Panc1 (cell line): Measurements from ENCODE around the gene TSPAN33. TPM values are rescaled to one million over a fixed set of nuclear protein-coding genes. Genes with fewer than 3 reads are reported as not detected.
A peak's percentile ranks its signal among the peaks of the same experiment; 100 is the strongest.

Experiments used
- ATAC-seq: fragments of 200-7000 bp; cut with Tn5 transposase; 2 replicates; pipeline ENCODE4 v1.9.1; 2020; ENCODE audit warnings: mild to moderate bottlenecking, moderate library complexity
- BruUV-seq: library from RNA; stranded (reverse); fragments of 400-500 nt; replicated peaks from 2 replicates; lab custom pipeline; 2021; lab: Mats Ljungman, UMichigan
- CTCF ChIA-PET: fragments of 300-600 bp; sonication (Branson Sonifier 250); formaldehyde crosslinking; loops from one replicate; lab custom pipeline; 2022; ENCODE audit warnings: antibody characterized with exemption; lab: Charles Lee
- POLR2A ChIA-PET: fragments of 300-600 bp; sonication (Branson Sonifier 250); formaldehyde crosslinking; loops from one replicate; lab custom pipeline; 2022; ENCODE audit warnings: antibody characterized with exemption; lab: Charles Lee
- DNase-seq: peaks from one replicate; pipeline ENCODE4 v3.0.0-alpha.2; 2010; ENCODE audit warnings: low read depth, low spot score
- H3K27ac ChIP-seq: 2 replicates; pipeline ENCODE4 v1.5.1; 2011; ENCODE audit warnings: mild to moderate bottlenecking, low read length, inconsistent platforms
- H3K27me3 ChIP-seq: fragments of 200-500 bp; sonication (Bioruptor generic); 2 replicates; pipeline ENCODE4 v1.6.0; 2014; ENCODE audit warnings: low read length, inconsistent platforms; ENCODE audit not compliant: control insufficient read depth, insufficient read depth
- H3K36me3 ChIP-seq: fragments of 200-500 bp; sonication (Bioruptor generic); 2 replicates; pipeline ENCODE4 v1.5.1; 2014; ENCODE audit warnings: inconsistent platforms, mild to moderate bottlenecking, low read length, moderate library complexity; ENCODE audit not compliant: control insufficient read depth, insufficient read depth
- H3K4me1 ChIP-seq: 2 replicates; pipeline ENCODE4 v1.5.1; 2011; ENCODE audit warnings: inconsistent platforms, mild to moderate bottlenecking, low read length, moderate library complexity; ENCODE audit not compliant: control insufficient read depth, insufficient read depth
- H3K4me3 ChIP-seq, 2 experiments: 2 replicates each; pipeline ENCODE4 v1.5.1; 2011 to 2012; ENCODE audit warnings: low read depth in 2 of 2, low read length in 2 of 2, mild to moderate bottlenecking in 2 of 2, inconsistent platforms in 1 of 2, moderate library complexity in 1 of 2
- H3K9me3 ChIP-seq: fragments of 200-500 bp; sonication (Bioruptor generic); 2 replicates; pipeline ENCODE4 v1.5.1; 2014; ENCODE audit warnings: low read depth, mild to moderate bottlenecking, inconsistent platforms, low read length, moderate library complexity; ENCODE audit not compliant: control insufficient read depth, insufficient read depth
- POLR2AphosphoS5 ChIP-seq: IDR thresholded peaks from 2 replicates; pipeline ENCODE4 v1.6.1; 2012; ENCODE audit warnings: mild to moderate bottlenecking, low read depth, low read length, moderate library complexity
- SIN3A ChIP-seq: IDR thresholded peaks from 2 replicates; pipeline ENCODE4 v1.6.1; 2012; ENCODE audit warnings: low read depth, mild to moderate bottlenecking, low read length, moderate library complexity, borderline replicate concordance; ENCODE audit not compliant: insufficient read depth
- TCF7L2 ChIP-seq: IDR thresholded peaks from 2 replicates; pipeline ENCODE4 v1.6.1; 2011; ENCODE audit warnings: mild to moderate bottlenecking, low read depth, low read length, inconsistent platforms
- in situ Hi-C: cut with HindIII; loops from 2 replicates; pipeline ENCODE4 v1.10.0; 2016; ENCODE audit warnings: low sequenced_read_pairs, low pct_unique_long_range_greater_than_20kb
- intact Hi-C: fragments of 100-400 bp; cut with micrococcal nuclease; formaldehyde crosslinking; loops from one replicate; pipeline ENCODE4 v1.10.0; 2022; ENCODE audit not compliant: unreplicated experiment
- total RNA-seq: library from RNA; stranded (reverse); gene quantifications from one replicate; pipeline ENCODE4 v1.2.1, GENCODE V29; 2021; ENCODE audit not compliant: unreplicated experiment
- TF ChIP-seq, protein P1 (sequence below), 2 experiments: IDR thresholded peaks; 2 replicates each; pipeline ENCODE4 v1.6.1; 2011 to 2012; ENCODE audit warnings: low read depth in 2 of 2, control low read depth in 1 of 2, low read length in 1 of 2, mild to moderate bottlenecking in 1 of 2, moderate library complexity in 1 of 2; ENCODE audit not compliant: insufficient read depth in 1 of 2
- TF ChIP-seq, protein P2 (sequence below): fragments of 450-650 bp; IDR thresholded peaks from 2 replicates; pipeline ENCODE4 v1.5.1; 2017; ENCODE audit warnings: mild to moderate bottlenecking

The TSPAN33 gene
- total RNA-seq, 1 experiment from 2014 or later: 5.4 TPM

DNA sequence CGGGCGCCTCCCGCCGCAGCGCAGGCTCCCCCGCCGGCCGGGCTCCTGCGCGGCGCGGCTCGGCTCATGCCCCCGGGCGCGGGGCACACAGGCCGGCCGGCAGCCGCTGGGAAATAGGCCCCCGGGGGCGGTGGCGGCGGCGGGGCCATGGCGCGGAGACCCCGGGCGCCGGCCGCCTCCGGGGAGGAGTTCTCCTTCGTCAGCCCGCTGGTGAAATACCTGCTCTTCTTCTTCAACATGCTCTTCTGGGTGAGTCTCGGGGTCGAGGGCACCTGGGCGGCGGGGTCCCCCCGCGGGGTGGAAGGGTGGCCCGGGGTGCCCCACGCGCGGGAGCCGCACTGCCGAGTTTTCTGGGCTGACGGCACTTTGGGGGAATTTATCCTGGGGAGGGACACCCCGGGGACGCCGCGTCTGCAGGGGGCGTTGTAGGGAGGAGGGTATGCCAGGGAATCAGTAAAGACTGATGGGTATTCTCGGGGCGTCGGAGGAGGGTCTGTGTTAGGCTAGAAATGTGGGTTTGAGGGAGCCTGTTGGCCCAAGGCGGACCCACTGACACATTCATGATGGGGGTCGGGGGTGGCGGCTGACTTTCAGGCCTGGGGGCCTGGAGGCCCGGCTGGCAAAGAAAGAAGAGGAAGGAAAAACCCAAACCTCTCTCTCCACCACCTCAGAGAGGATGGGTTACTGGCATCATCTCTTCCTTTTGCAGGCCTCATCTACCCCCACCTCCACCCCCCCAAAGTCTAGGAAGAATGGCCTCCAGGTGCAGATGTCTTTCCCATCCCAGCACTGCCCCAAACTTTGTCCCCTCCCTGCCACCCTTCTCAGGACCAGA, 544 bp downstream of the TSPAN33 start:
- no peak overlapping the region for H3K27ac ChIP-seq
- no peak for DNase-seq
- H3K4me1 ChIP-seq: peaks cover 3% of the 10 kb centered on the region; the same call in 1 of the 2 replicates
- TF ChIP-seq POLR2AphosphoS5: no peak
- TF ChIP-seq SIN3A: no peak
- TF ChIP-seq TCF7L2: no peak
- TF ChIP-seq, protein P1, sequence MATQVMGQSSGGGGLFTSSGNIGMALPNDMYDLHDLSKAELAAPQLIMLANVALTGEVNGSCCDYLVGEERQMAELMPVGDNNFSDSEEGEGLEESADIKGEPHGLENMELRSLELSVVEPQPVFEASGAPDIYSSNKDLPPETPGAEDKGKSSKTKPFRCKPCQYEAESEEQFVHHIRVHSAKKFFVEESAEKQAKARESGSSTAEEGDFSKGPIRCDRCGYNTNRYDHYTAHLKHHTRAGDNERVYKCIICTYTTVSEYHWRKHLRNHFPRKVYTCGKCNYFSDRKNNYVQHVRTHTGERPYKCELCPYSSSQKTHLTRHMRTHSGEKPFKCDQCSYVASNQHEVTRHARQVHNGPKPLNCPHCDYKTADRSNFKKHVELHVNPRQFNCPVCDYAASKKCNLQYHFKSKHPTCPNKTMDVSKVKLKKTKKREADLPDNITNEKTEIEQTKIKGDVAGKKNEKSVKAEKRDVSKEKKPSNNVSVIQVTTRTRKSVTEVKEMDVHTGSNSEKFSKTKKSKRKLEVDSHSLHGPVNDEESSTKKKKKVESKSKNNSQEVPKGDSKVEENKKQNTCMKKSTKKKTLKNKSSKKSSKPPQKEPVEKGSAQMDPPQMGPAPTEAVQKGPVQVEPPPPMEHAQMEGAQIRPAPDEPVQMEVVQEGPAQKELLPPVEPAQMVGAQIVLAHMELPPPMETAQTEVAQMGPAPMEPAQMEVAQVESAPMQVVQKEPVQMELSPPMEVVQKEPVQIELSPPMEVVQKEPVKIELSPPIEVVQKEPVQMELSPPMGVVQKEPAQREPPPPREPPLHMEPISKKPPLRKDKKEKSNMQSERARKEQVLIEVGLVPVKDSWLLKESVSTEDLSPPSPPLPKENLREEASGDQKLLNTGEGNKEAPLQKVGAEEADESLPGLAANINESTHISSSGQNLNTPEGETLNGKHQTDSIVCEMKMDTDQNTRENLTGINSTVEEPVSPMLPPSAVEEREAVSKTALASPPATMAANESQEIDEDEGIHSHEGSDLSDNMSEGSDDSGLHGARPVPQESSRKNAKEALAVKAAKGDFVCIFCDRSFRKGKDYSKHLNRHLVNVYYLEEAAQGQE (IDR thresholded peaks at IDR 0.05; ENCODE audit: insufficient read depth in 1 of 2, low read depth in 2 of 2, low read length in 1 of 2): no peak
- TF ChIP-seq, protein P2, sequence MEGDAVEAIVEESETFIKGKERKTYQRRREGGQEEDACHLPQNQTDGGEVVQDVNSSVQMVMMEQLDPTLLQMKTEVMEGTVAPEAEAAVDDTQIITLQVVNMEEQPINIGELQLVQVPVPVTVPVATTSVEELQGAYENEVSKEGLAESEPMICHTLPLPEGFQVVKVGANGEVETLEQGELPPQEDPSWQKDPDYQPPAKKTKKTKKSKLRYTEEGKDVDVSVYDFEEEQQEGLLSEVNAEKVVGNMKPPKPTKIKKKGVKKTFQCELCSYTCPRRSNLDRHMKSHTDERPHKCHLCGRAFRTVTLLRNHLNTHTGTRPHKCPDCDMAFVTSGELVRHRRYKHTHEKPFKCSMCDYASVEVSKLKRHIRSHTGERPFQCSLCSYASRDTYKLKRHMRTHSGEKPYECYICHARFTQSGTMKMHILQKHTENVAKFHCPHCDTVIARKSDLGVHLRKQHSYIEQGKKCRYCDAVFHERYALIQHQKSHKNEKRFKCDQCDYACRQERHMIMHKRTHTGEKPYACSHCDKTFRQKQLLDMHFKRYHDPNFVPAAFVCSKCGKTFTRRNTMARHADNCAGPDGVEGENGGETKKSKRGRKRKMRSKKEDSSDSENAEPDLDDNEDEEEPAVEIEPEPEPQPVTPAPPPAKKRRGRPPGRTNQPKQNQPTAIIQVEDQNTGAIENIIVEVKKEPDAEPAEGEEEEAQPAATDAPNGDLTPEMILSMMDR: peak; percentile 81
- H3K27me3 ChIP-seq: peaks cover 10% of the 10 kb centered on the region
- POLR2A ChIA-PET: no interaction called here
- H3K9me3 ChIP-seq: no peaks in the 10 kb centered on the region
- CTCF ChIA-PET: no interaction called here
- H3K36me3 ChIP-seq: no peaks in the 10 kb centered on the region
- peak overlapping the region; percentile 55 to 57 for H3K4me3 ChIP-seq
- intact Hi-C loops: no loop called here
- BruUV-seq: no TSS peak
- in situ Hi-C loops: no loop called here
- ATAC-seq: peak; percentile 63

DNA sequence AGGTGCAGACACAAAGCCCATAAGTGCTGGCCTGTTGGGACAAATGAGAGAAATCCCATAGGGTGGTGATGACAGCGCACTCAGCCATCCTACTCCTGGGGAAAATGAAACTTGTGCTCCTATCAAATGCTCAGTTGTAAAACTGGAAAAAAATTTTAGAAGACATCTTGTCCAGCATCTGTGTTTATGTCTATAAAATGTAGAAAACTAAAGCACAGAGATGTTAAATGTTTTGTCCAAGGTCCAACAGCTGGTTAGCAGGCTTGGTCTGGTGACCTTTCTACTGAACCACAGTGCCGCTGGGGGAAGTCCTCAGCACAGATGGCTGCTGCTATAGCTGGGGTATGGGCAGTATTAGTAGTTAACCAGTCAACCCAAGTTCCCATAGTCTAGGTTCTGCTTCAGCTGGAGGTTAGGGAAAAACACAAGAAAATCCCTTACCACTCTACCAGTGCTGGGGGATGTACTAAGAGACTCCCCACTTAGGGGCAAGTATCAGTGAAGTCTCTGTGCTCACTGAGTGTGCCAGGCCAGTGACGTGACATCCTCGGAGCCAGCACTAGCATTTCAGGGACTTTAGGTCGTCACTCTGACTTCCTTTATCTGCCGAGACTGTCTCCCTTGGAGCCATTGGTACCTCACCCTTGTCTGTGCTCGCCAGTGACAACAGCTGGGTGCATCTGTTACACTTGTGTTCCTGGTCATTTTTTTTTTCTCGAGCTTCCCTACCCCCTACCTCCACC, 1.9 kb downstream of the TSPAN33 start:
- H3K27ac ChIP-seq: no peak overlapping the region
- no peak overlapping the region for H3K4me3 ChIP-seq
- ChIA-PET CTCF (interaction anchor here (1.1 kb wide), 1 partner anchor 17 kb away, joined by 3 read pairs; no protein-coding TSS in a partner anchor), POLR2A (no interaction called here)
- TF ChIP-seq SIN3A (no peak), TCF7L2 (no peak), POLR2AphosphoS5 (no peak)
- TF ChIP-seq, protein P1 (IDR thresholded peaks at IDR 0.05; ENCODE audit: insufficient read depth in 1 of 2, low read depth in 2 of 2, low read length in 1 of 2): no peak
- TF ChIP-seq, protein P2: no peak
- no peaks in the 10 kb centered on the region for H3K36me3 ChIP-seq
- no peak for DNase-seq
- ATAC-seq: no peak
- in situ Hi-C loops: no loop called here
- H3K27me3 ChIP-seq: peaks cover 10% of the 10 kb centered on the region
- intact Hi-C loops: no loop called here
- H3K9me3 ChIP-seq: no peaks in the 10 kb centered on the region
- BruUV-seq: no TSS peak
- peaks cover 3% of the 10 kb centered on the region; the same call in 1 of the 2 replicates for H3K4me1 ChIP-seq
